Gastroesophageal sphincter (tissue), 4 donors: ENCODE data around the gene RNF146. TPM values are rescaled to one million over a fixed set of nuclear protein-coding genes. Genes with fewer than 3 reads are reported as not detected.

Experiments
- ATAC-seq: fragments of 150-250 bp; one replicate; pipeline ENCODE4 v1.9.1; 2016; ENCODE audit warnings: mild to moderate bottlenecking, moderate library complexity
- H3K27ac ChIP-seq, 4 donors: fragments of 200-600 bp; sonication (generic) in 3 of 4; 1 replicate in 3 of 4; 2 replicates in 1 of 4; pipeline ENCODE4 v1.5.1; 2016 to 2019
- H3K27me3 ChIP-seq: fragments of 200-600 bp; sonication (generic); one replicate; pipeline ENCODE4 v1.5.1; 2019
- H3K36me3 ChIP-seq, 2 donors: fragments of 200-600 bp; sonication (generic); one replicate each; pipeline ENCODE4 v1.5.1; 2019; ENCODE audit warnings: control low read depth in 1 of 2
- H3K4me1 ChIP-seq, 3 donors: fragments of 200-600 bp; sonication (generic); 1 replicate in 2 of 3; 2 replicates in 1 of 3; pipeline ENCODE4 v1.5.1; 2016 to 2019; ENCODE audit warnings: control low read depth in 2 of 3
- H3K4me3 ChIP-seq, 2 donors: fragments of 200-600 bp; sonication (generic); one replicate each; pipeline ENCODE4 v1.5.1; 2019; ENCODE audit warnings: mild to moderate bottlenecking in 1 of 2, moderate library complexity in 1 of 2
- H3K9me3 ChIP-seq, 3 donors: fragments of 200-600 bp; sonication (generic); one replicate each; pipeline ENCODE4 v1.5.1; 2017 to 2019; ENCODE audit warnings: control low read depth in 2 of 3
- CTCF ChIP-seq, 4 experiments: fragments of 200-600 bp in 2 of 4; fragments of 450-650 bp in 2 of 4; sonication (generic) in 1 of 4; IDR thresholded peaks; one replicate each; pipeline ENCODE4 v1.5.1; 2017 to 2019; ENCODE audit warnings: antibody characterized with exemption in 4 of 4, mild to moderate bottlenecking in 2 of 4, moderate library complexity in 2 of 4
- EP300 ChIP-seq: sonication (generic); formaldehyde crosslinking; IDR thresholded peaks from one replicate; pipeline ENCODE4 v1.6.1; 2017; ENCODE audit warnings: antibody characterized with exemption, mild to moderate bottlenecking
- POLR2A ChIP-seq, 2 donors: fragments of 450-650 bp; IDR thresholded peaks; one replicate each; pipeline ENCODE4 v1.6.1; 2017; ENCODE audit warnings: antibody characterized with exemption in 2 of 2, mild to moderate bottlenecking in 2 of 2, moderate library complexity in 1 of 2
- POLR2AphosphoS5 ChIP-seq: sonication (generic); formaldehyde crosslinking; IDR thresholded peaks from one replicate; pipeline ENCODE4 v1.6.1; 2017; ENCODE audit warnings: antibody characterized with exemption
- WGBS, 2 donors: methylation state at CpG; one replicate each; pipeline ENCODE4 v1.1.5; 2018; ENCODE audit warnings: low coverage in 1 of 2; 5-methylcytosine and 5-hydroxymethylcytosine counted together
- total RNA-seq, 4 donors: library from RNA; depleted of rRNA; stranded (reverse); fragments of >200 nt; gene quantifications; one replicate each; pipeline ENCODE4 v1.1.0, GENCODE V29; 2016

Gene RNF146
- total RNA-seq, 4 donors from 2014 or later, result 53.4 to 88.9 (median 65.8) TPM

- Histone ChIP-seq H3K27me3 (no peaks in the 10 kb centered on the region), H3K4me3 (no peak overlapping the region), H3K4me1 (peaks cover 0 to 92% (median 15%) of the 10 kb centered on the region in 3 donors), H3K27ac (no peak overlapping the region), H3K36me3 (no peaks in the 10 kb centered on the region), H3K9me3 (no peaks in the 10 kb centered on the region)
- TF ChIP-seq CTCF (IDR thresholded peaks at IDR 0.05) (no peak), POLR2AphosphoS5 (no peak), EP300 (no peak)
- ATAC-seq, result no peak
- WGBS, 2 donors, result 87 to 88% methylated on average over 3 of the region's 3 CpGs
Observed at GRCh38 chr6:127272576-127272975, 5.9 kb downstream of the RNF146 start.

- no peaks in the 10 kb centered on the region for H3K27me3 ChIP-seq
- ATAC-seq, result no peak
- TF ChIP-seq POLR2A (IDR thresholded peaks at IDR 0.05) (no peak), EP300 (no peak), POLR2AphosphoS5 (no peak), CTCF (IDR thresholded peaks at IDR 0.05) (no peak)
- peaks cover 0 to 93% (median 15%) of the 10 kb centered on the region in 3 donors for H3K4me1 ChIP-seq
- no peaks in the 10 kb centered on the region for H3K36me3 ChIP-seq
- H3K27ac ChIP-seq, result no peak overlapping the region
- WGBS, 2 donors, result 81 to 87% methylated on average over 2 of the region's 2 CpGs
- no peaks in the 10 kb centered on the region for H3K9me3 ChIP-seq
- no peak overlapping the region for H3K4me3 ChIP-seq
Observed at GRCh38 chr6:127273499-127273898, 6.8 kb downstream of the RNF146 start.

- TF ChIP-seq POLR2A (IDR thresholded peaks at IDR 0.05), result no peak
- TF ChIP-seq POLR2AphosphoS5, result no peak
- no peak for TF ChIP-seq CTCF (IDR thresholded peaks at IDR 0.05)
- TF ChIP-seq EP300, result no peak
- H3K9me3 ChIP-seq, result no peaks in the 10 kb centered on the region
- ATAC-seq, result no peak
- 79 to 100% methylated on average over 1 of the region's 1 CpG for WGBS, 2 donors
- H3K4me1 ChIP-seq, result peaks cover 0 to 64% (median 7%) of the 10 kb centered on the region in 3 donors
- H3K27ac ChIP-seq, result no peak overlapping the region
- no peak overlapping the region for H3K4me3 ChIP-seq
- H3K27me3 ChIP-seq, result no peaks in the 10 kb centered on the region
- peaks cover 0 to 12% of the 10 kb centered on the region in 2 donors for H3K36me3 ChIP-seq
Observed at GRCh38 chr6:127276331-127276730, 9.7 kb downstream of the RNF146 start.

GRCh38 chr6:127277878-127278843 is 11.5 kb downstream of the RNF146 start:
- Histone ChIP-seq H3K4me1 (peaks cover 0 to 46% (median 7%) of the 10 kb centered on the region in 3 donors), H3K36me3 (peaks cover 4 to 27% of the 10 kb centered on the region in 2 donors), H3K4me3 (no peak overlapping the region), H3K27me3 (no peaks in the 10 kb centered on the region), H3K27ac (no peak overlapping the region), H3K9me3 (no peaks in the 10 kb centered on the region)
- ATAC-seq, result no peak
- WGBS, 2 donors, result 89 to 93% methylated on average over 3 of the region's 3 CpGs
- TF ChIP-seq CTCF (IDR thresholded peaks at IDR 0.05) (no peak), EP300 (no peak), POLR2AphosphoS5 (no peak)

- peaks cover 0 to 30% (median 7%) of the 10 kb centered on the region in 3 donors for H3K4me1 ChIP-seq
- peaks cover 4 to 40% of the 10 kb centered on the region in 2 donors for H3K36me3 ChIP-seq
- WGBS, 2 donors, result 50% methylated on average over 1 of the region's 1 CpG; no CpG with 5 or more reads in 1 of the 2 donors
- TF ChIP-seq POLR2A (IDR thresholded peaks at IDR 0.05), result no peak
- no peak for TF ChIP-seq CTCF (IDR thresholded peaks at IDR 0.05)
- no peak for TF ChIP-seq EP300
- TF ChIP-seq POLR2AphosphoS5, result no peak
- H3K4me3 ChIP-seq, result no peak overlapping the region
- ATAC-seq, result no peak
- H3K9me3 ChIP-seq, result no peaks in the 10 kb centered on the region
- H3K27ac ChIP-seq, result no peak overlapping the region
- H3K27me3 ChIP-seq, result no peaks in the 10 kb centered on the region
Observed at GRCh38 chr6:127279815-127280214, 13.2 kb downstream of the RNF146 start.
